A673 (cell line): ENCODE results near the gene IMPG1.

Experiments
- CTCF ChIP-seq: fragments of 300-800, 200-600 bp; sonication (generic); conservative IDR thresholded peaks from 2 replicates; pipeline ENCODE4 v1.5.1; 2017; ENCODE audit warnings: low read depth, mild to moderate bottlenecking, antibody characterized with exemption, low read length, moderate library complexity, mixed read lengths
- EZH2 ChIP-seq: fragments of 200-600 bp; sonication (generic); IDR thresholded peaks from 2 replicates; pipeline ENCODE4 v1.6.1; 2017; ENCODE audit warnings: borderline replicate concordance, low read depth, mild to moderate bottlenecking, mixed read lengths, antibody characterized with exemption, low read length; ENCODE audit not compliant: poor library complexity, severe bottlenecking

GRCh38 chr6:75926293-75927168 lies 145.9 kb downstream of the IMPG1 start:
- TF ChIP-seq CTCF = no peak
- no peak for TF ChIP-seq EZH2
